Epithelial cell of proximal tubule (primary cell): ENCODE data around the gene NAV3. TPM values are rescaled to one million over a fixed set of nuclear protein-coding genes. Genes with fewer than 3 reads are reported as not detected.

Source experiments
- DNase-seq: peaks from one replicate; pipeline ENCODE4 v3.0.0-alpha.2; 2011; ENCODE audit warnings: low read depth
- H3K4me3 ChIP-seq: 2 replicates; pipeline ENCODE4 v1.5.1; 2011; ENCODE audit warnings: low read depth, mild to moderate bottlenecking, low read length
- total RNA-seq: library from RNA; depleted of rRNA; stranded (reverse); fragments of >200 nt; gene quantifications from 2 replicates; pipeline ENCODE4 v1.2.3, GENCODE V29; 2015
- TF ChIP-seq, protein P1 (sequence below): conservative IDR thresholded peaks from 2 replicates; pipeline ENCODE4 v1.5.1; 2012; ENCODE audit warnings: low read depth, mild to moderate bottlenecking, low read length

Gene NAV3
- total RNA-seq, 1 donor from 2014 or later, result 15.5 TPM

GRCh38 chr12:77893918-77894317 lies 63.2 kb downstream of the NAV3 start:
- DNase-seq, result peak; percentile 72
- TF ChIP-seq, protein P1, sequence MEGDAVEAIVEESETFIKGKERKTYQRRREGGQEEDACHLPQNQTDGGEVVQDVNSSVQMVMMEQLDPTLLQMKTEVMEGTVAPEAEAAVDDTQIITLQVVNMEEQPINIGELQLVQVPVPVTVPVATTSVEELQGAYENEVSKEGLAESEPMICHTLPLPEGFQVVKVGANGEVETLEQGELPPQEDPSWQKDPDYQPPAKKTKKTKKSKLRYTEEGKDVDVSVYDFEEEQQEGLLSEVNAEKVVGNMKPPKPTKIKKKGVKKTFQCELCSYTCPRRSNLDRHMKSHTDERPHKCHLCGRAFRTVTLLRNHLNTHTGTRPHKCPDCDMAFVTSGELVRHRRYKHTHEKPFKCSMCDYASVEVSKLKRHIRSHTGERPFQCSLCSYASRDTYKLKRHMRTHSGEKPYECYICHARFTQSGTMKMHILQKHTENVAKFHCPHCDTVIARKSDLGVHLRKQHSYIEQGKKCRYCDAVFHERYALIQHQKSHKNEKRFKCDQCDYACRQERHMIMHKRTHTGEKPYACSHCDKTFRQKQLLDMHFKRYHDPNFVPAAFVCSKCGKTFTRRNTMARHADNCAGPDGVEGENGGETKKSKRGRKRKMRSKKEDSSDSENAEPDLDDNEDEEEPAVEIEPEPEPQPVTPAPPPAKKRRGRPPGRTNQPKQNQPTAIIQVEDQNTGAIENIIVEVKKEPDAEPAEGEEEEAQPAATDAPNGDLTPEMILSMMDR, result no peak
- H3K4me3 ChIP-seq, result no peak overlapping the region

DNA sequence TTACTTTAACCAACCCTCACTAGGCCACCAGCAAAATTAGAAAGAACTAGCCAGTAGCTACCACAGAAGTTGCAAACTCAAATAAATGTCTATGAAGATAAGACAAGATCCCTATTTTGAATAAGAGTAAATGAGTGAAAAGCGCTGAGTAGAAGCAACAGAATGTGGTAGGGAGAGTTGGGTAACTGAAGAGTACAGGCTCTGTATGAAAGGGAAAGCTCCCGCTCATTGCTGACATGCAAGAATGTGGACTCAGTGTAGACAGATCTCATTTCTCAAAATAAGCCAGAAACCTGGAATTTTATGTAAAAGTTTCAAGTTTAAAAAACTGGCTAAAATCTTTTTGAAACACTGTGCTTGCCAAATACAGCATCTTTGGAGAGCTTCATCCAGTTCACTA lies 63.9 kb downstream of the NAV3 start:
- DNase-seq, result no peak
- no peak overlapping the region for H3K4me3 ChIP-seq
- TF ChIP-seq, protein P1, result no peak

DNA sequence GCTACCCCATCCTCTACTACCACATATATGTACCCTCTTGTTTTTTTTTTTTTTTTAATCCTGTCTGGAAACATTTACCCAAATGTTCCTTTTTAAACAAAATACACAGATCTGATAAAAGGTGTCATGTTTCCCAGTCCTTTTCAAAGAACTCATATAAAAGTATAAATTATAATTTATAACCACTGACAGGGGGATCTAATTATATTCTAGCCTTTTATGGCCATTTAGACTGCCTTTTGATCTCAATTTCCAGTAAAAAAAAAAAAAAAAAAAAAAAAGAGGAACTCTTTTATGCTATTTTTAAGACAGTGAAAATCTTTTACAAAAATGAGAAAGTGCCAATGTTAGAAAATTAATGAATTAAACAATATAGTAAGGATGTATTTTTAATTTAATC lies 65.0 kb downstream of the NAV3 start:
- H3K4me3 ChIP-seq, result no peak overlapping the region
- no peak for DNase-seq
- TF ChIP-seq, protein P1, result no peak

- no peak overlapping the region for H3K4me3 ChIP-seq
- TF ChIP-seq, protein P1, result no peak
Measured at GRCh38 chr12:77907936-77908335, 77.2 kb downstream of the NAV3 start.

DNA sequence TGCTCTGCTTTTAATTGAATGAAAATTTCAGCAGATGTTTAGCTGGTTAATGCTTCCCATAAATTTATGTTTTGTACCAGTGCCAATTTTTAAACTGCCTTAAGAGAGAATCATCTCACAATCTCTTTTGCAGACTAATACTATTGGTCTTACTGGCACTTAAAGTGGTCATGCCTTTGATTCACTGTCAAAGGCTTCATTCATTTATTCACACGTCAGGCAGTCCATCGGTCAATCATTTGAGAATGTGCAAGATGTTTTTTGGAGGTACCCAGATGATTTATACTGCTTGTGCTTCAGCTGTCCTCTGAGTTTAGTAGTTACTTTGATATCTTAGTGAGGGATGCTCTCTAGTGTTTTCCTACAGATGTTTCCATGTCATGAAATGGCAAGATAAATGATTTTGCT lies 83.4 kb downstream of the NAV3 start:
- no peak for DNase-seq
- no peak overlapping the region for H3K4me3 ChIP-seq
- TF ChIP-seq, protein P1, result no peak

More at GRCh38 chr12:77907936-77908335, 77.2 kb downstream of the NAV3 start:
- DNase-seq, result no peak

DNA sequence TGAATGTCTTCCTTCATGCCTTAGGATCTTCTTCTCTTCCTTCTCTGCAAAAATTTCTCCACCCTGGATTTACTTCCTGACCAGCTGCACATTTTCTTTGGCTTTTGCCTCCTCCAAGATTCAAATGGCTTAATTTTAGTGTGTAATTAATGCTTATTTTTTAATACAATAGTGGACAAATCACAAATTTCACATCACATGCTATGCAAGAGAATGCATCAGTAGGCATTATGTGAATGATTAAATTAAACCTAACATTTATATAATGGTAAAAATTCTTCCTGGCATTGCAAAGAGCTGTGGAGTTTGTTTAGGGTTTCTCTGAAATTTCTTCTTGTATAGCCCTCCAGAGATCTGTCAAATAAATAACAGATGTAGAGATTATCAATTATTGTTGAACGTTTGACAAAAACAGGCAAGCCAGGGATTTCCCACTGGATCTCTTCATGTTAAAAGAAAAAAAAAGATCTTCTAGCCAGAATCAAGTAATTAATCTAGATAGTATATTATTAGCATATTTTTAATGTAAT lies 84.4 kb downstream of the NAV3 start:
- TF ChIP-seq, protein P1, result no peak
- no peak overlapping the region for H3K4me3 ChIP-seq
- DNase-seq, result no peak

DNA sequence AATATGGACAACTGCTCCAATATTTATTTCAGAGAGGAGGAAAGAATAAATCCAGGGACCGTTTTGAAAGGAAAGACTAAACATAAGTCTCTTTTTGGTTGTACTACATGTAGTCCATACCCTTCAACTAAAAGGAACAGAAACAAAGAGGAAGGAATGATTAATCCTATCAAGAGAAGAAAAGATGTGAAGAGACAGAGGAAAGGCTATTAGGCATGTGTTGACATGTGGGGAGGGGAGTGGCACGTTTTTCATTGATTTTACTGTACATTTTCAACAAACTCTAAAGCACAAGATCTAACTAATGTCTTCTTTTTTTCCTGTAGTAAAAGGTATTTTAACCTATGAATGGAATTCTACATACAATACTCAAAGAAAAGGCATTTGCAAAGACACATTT lies 85.6 kb downstream of the NAV3 start:
- TF ChIP-seq, protein P1, result no peak
- no peak for DNase-seq
- H3K4me3 ChIP-seq, result no peak overlapping the region
